HepG2 (cell line): ENCODE data around the gene PLAGL2. TPM values are rescaled to one million over a fixed set of nuclear protein-coding genes. Genes with fewer than 3 reads are reported as not detected.

Experiments used
- ATF4 ChIP-seq, 2 experiments: fragments of 450-650 bp in 1 of 2; sonication (generic) in 1 of 2; formaldehyde crosslinking; IDR thresholded peaks; 2 replicates each; pipeline versions ENCODE4 v1.5.0 to v1.8.0; 2020 to 2022; ENCODE audit warnings: mild to moderate bottlenecking in 1 of 2, missing genetic modification reagents in 1 of 2
- JUND ChIP-seq: sonication (generic); formaldehyde crosslinking; IDR thresholded peaks from 2 replicates; pipeline ENCODE4 v1.8.0; 2022; ENCODE audit warnings: mild to moderate bottlenecking, missing genetic modification reagents
- KLF6 ChIP-seq: IDR thresholded peaks from 2 replicates; pipeline ENCODE4 v1.8.0; 2016; ENCODE audit warnings: missing biosample characterization, missing genetic modification reagents
- MTF2 ChIP-seq: sonication (generic); formaldehyde crosslinking; IDR thresholded peaks from 2 replicates; pipeline ENCODE4 v1.5.0; 2020; ENCODE audit warnings: missing genetic modification reagents, borderline replicate concordance
- PHB2 ChIP-seq: fragments of 450-650 bp; IDR thresholded peaks from 2 replicates; pipeline ENCODE4 v1.6.1; 2018; ENCODE audit not compliant: partially characterized antibody
- POLR2G ChIP-seq: fragments of 200-400 bp; formaldehyde crosslinking; IDR thresholded peaks from 2 replicates; pipeline ENCODE4 v1.6.1; 2018; ENCODE audit warnings: mild to moderate bottlenecking, low read depth, low read length, moderate library complexity
- SCMH1 ChIP-seq: sonication (generic); formaldehyde crosslinking; IDR thresholded peaks from 2 replicates; pipeline ENCODE4 v1.9.0; 2021; ENCODE audit warnings: missing genetic modification reagents, mild to moderate bottlenecking, borderline replicate concordance
- SMC3 ChIP-seq: IDR thresholded peaks from 2 replicates; pipeline ENCODE4 v1.6.1; 2011; ENCODE audit warnings: low read length, improper control_type of control experiment
- THYN1 ChIP-seq: sonication (generic); formaldehyde crosslinking; IDR thresholded peaks from 2 replicates; pipeline ENCODE4 v1.8.1; 2023; ENCODE audit warnings: low read depth, mild to moderate bottlenecking, moderate library complexity, missing genetic modification reagents, borderline replicate concordance
- USF2 ChIP-seq, 2 experiments: sonication (generic) in 1 of 2; formaldehyde crosslinking in 1 of 2; IDR thresholded peaks; 2 replicates each; pipeline versions ENCODE4 v1.5.1 to v1.6.1; 2011 to 2020; ENCODE audit warnings: borderline replicate concordance in 1 of 2, low read depth in 1 of 2, low read length in 1 of 2, mild to moderate bottlenecking in 1 of 2, missing genetic modification reagents in 1 of 2, moderate library complexity in 1 of 2
- ZBTB3 ChIP-seq: sonication (generic); formaldehyde crosslinking; IDR thresholded peaks from 2 replicates; pipeline ENCODE4 v1.4.0; 2020; ENCODE audit warnings: low read depth, mild to moderate bottlenecking, moderate library complexity, missing genetic modification reagents, borderline replicate concordance
- ZFP36 ChIP-seq: fragments of 150-350 bp; IDR thresholded peaks from 2 replicates; pipeline ENCODE4 v1.6.1; 2018; ENCODE audit warnings: borderline replicate concordance, low read length, low read depth; ENCODE audit not compliant: partially characterized antibody
- ZMYM2 ChIP-seq: sonication (generic); formaldehyde crosslinking; IDR thresholded peaks from 2 replicates; pipeline ENCODE4 v1.8.0; 2022; ENCODE audit warnings: mild to moderate bottlenecking, missing genetic modification reagents
- ZNF205 ChIP-seq: IDR thresholded peaks from 2 replicates; pipeline ENCODE4 v1.6.1; 2018; ENCODE audit warnings: missing biosample characterization, missing genetic modification reagents
- ZNF34 ChIP-seq: sonication (generic); formaldehyde crosslinking; IDR thresholded peaks from 2 replicates; pipeline ENCODE4 v1.4.0; 2020; ENCODE audit warnings: mild to moderate bottlenecking, missing genetic modification reagents, borderline replicate concordance
- ZNF496 ChIP-seq: sonication (generic); formaldehyde crosslinking; IDR thresholded peaks from 2 replicates; pipeline ENCODE4 v1.8.1; 2023; ENCODE audit warnings: mild to moderate bottlenecking, moderate library complexity, missing genetic modification reagents; ENCODE audit not compliant: insufficient replicate concordance
- ZNF574 ChIP-seq: sonication (generic); formaldehyde crosslinking; IDR thresholded peaks from 2 replicates; pipeline ENCODE4 v1.4.0; 2020; ENCODE audit warnings: missing genetic modification reagents
- ZNF605 ChIP-seq: sonication (generic); formaldehyde crosslinking; IDR thresholded peaks from 2 replicates; pipeline ENCODE4 v1.8.0; 2022; ENCODE audit warnings: mild to moderate bottlenecking, missing genetic modification reagents
- ZNF616 ChIP-seq: sonication (generic); formaldehyde crosslinking; IDR thresholded peaks from 2 replicates; pipeline ENCODE4 v1.5.0; 2020; ENCODE audit warnings: low read depth, mild to moderate bottlenecking, missing genetic modification reagents
- ZNF749 ChIP-seq: sonication (generic); formaldehyde crosslinking; IDR thresholded peaks from 2 replicates; pipeline ENCODE4 v1.8.0; 2022; ENCODE audit warnings: mild to moderate bottlenecking, missing genetic modification reagents, moderate library complexity, borderline replicate concordance
- ZNF800 ChIP-seq: sonication (generic); formaldehyde crosslinking; IDR thresholded peaks from 2 replicates; pipeline ENCODE4 v1.4.0; 2020; ENCODE audit warnings: missing genetic modification reagents
- polyA plus RNA-seq, 8 experiments: library from polyadenylated mRNA; depleted of rRNA in 3 of 8; stranded (reverse) in 7 of 8; unstranded in 1 of 8; fragments of >200 nt; fragmentation: Illumina TruSeq in 4 of 8; extraction: Trizol in 4 of 8; gene quantifications; 2 replicates each; pipeline versions ENCODE4 v1.2.1 to v1.2.3, GENCODE V29; 2011 to 2016; ENCODE audit warnings: low read depth in 4 of 8, missing spikeins in 1 of 8, mixed read lengths in 1 of 8; ENCODE audit not compliant: insufficient read depth in 1 of 8
- total RNA-seq, 5 experiments: library from RNA; depleted of rRNA; stranded (reverse); fragments of >200 nt; fragmentation: Illumina TruSeq; extraction: Trizol; gene quantifications; 2 replicates each; pipeline ENCODE4 v1.2.3, GENCODE V29; 2016; ENCODE audit warnings: low read depth in 1 of 5

PLAGL2 gene
- total and polyA plus RNA-seq, 2 of the 13 experiments (the other 11 are each of a cell fraction or from before 2014, with no cell fraction given), result 15.2 to 15.3 TPM

GRCh38 chr20:32240205-32240604, 32.7 kb upstream of the PLAGL2 start (continued):
- TF ChIP-seq SCMH1, result no peak
- no peak for TF ChIP-seq JUND (CRISPR knock-in tag)
- no peak for TF ChIP-seq ZMYM2 (CRISPR knock-in tag)
- TF ChIP-seq ATF4 (CRISPR knock-in tag; IDR thresholded peaks at IDR 0.05), result no peak
- TF ChIP-seq KLF6 (CRISPR knock-in tag), result 0 out of 2 replicates have a peak, but pooled peaks have one; percentile 39
- no peak for TF ChIP-seq ZNF605
- TF ChIP-seq ZNF496, result no peak
- TF ChIP-seq ZNF574 (CRISPR knock-in tag), result no peak
- no peak for TF ChIP-seq ZNF749 (CRISPR knock-in tag)
- no peak for TF ChIP-seq ZNF616 (CRISPR knock-in tag)
- TF ChIP-seq THYN1, result no peak
- no peak for TF ChIP-seq ZNF34 (CRISPR knock-in tag)
- no peak for TF ChIP-seq ZNF205 (CRISPR knock-in tag)
- TF ChIP-seq ZNF800 (CRISPR knock-in tag), result no peak
- no peak for TF ChIP-seq POLR2G
- no peak for TF ChIP-seq ZFP36
- TF ChIP-seq SMC3, result peak; percentile 21; the same call in 1 of the 2 replicates
- TF ChIP-seq USF2 (IDR thresholded peaks at IDR 0.05; ENCODE audit: low read depth, low read length), result no peak
- TF ChIP-seq USF2 (CRISPR knock-in tag; IDR thresholded peaks at IDR 0.05; ENCODE audit: borderline replicate concordance), result no peak
- TF ChIP-seq MTF2, result no peak
- no peak for TF ChIP-seq ZBTB3 (CRISPR knock-in tag)
- no peak for TF ChIP-seq PHB2
